WTC11 (cell line): Measurements from ENCODE around the gene NUP210L. TPM values are rescaled to one million over a fixed set of nuclear protein-coding genes. Genes with fewer than 3 reads are reported as not detected.
A peak's percentile ranks its signal among the peaks of the same experiment; 100 is the strongest.

Source experiments
- ATAC-seq: fragments of 200-7000 bp; cut with Tn5 transposase; 2 replicates; pipeline ENCODE4 v1.10.0; 2021; ENCODE audit warnings: mild to moderate bottlenecking, moderate library complexity
- Bru-seq: library from RNA; stranded (reverse); fragments of 400-500 nt; gene quantifications from one replicate; lab custom pipeline; 2021; lab: Mats Ljungman, UMichigan
- CTCF ChIA-PET: fragments of 300-600 bp; sonication (Branson Sonifier 250); formaldehyde crosslinking; loops from one replicate; lab custom pipeline; 2021; ENCODE audit warnings: antibody characterized with exemption; lab: Charles Lee
- POLR2A ChIA-PET: fragments of 350-600 bp; sonication (Branson Sonifier 250); formaldehyde crosslinking; loops from one replicate; lab custom pipeline; 2021; ENCODE audit warnings: antibody characterized with exemption; lab: Charles Lee
- DNase-seq: peaks from one replicate; pipeline ENCODE4 v3.0.0; 2021; ENCODE audit warnings: low spot score
- H3K27ac Mint-ChIP-seq: 2 replicates; pipeline ENCODE4 v1.8.0; 2021; ENCODE audit warnings: mixed read lengths
- H3K27me3 Mint-ChIP-seq: 2 replicates; pipeline ENCODE4 v1.8.0; 2021; ENCODE audit warnings: low read depth, mild to moderate bottlenecking, moderate library complexity, mixed read lengths
- H3K36me3 Mint-ChIP-seq: 2 replicates; pipeline ENCODE4 v1.8.0; 2021; ENCODE audit warnings: mixed read lengths
- H3K4me1 Mint-ChIP-seq: 2 replicates; pipeline ENCODE4 v1.8.0; 2022; ENCODE audit warnings: mixed read lengths
- H3K4me3 Mint-ChIP-seq: 2 replicates; pipeline ENCODE4 v1.8.0; 2021; ENCODE audit warnings: mild to moderate bottlenecking, moderate library complexity, mixed read lengths
- H3K9me3 Mint-ChIP-seq: 2 replicates; pipeline ENCODE4 v1.8.0; 2021; ENCODE audit warnings: mixed read lengths
- CTCF ChIP-seq: fragments of 200-600 bp; IDR thresholded peaks from 2 replicates; pipeline ENCODE4 v1.8.0; 2022; ENCODE audit warnings: antibody characterized with exemption
- FOXP1 ChIP-seq: sonication (generic); formaldehyde crosslinking; IDR thresholded peaks from 2 replicates; pipeline ENCODE4 v1.8.0; 2022; ENCODE audit warnings: missing genetic modification reagents, mild to moderate bottlenecking, moderate library complexity, borderline replicate concordance
- TEAD1 ChIP-seq: sonication (generic); formaldehyde crosslinking; IDR thresholded peaks from 2 replicates; pipeline ENCODE4 v1.8.0; 2022; ENCODE audit warnings: mild to moderate bottlenecking, missing genetic modification reagents
- USF1 ChIP-seq: sonication (generic); formaldehyde crosslinking; IDR thresholded peaks from 2 replicates; pipeline ENCODE4 v1.8.0; 2022; ENCODE audit warnings: mild to moderate bottlenecking, missing genetic modification reagents
- ZNF396 ChIP-seq: fragments of 250-450 bp; sonication (Bioruptor Pico); IDR thresholded peaks from 2 replicates; pipeline ENCODE4 v1.8.0; 2021; ENCODE audit warnings: mild to moderate bottlenecking, moderate library complexity, borderline replicate concordance
- long read RNA-seq, 3 experiments: library from RNA in 1 of 3; library from capped mRNA in 1 of 3; library from polyadenylated mRNA in 1 of 3; unstranded in 2 of 3; stranded (forward) in 1 of 3; transcript quantifications; one replicate each; pipeline ENCODE4 v2.0.0, GENCODE V29; 2021
- total RNA-seq: library from RNA; stranded (reverse); gene quantifications from 3 replicates; pipeline ENCODE4 v1.2.3, GENCODE V29; 2021
- TF ChIP-seq, protein P1 (sequence below): sonication (generic); formaldehyde crosslinking; IDR thresholded peaks from 2 replicates; pipeline ENCODE4 v1.8.0; 2022; ENCODE audit warnings: mild to moderate bottlenecking, missing genetic modification reagents
- TF ChIP-seq, protein P2 (sequence below): sonication (generic); formaldehyde crosslinking; IDR thresholded peaks from 2 replicates; pipeline ENCODE4 v1.8.0; 2022; ENCODE audit warnings: mild to moderate bottlenecking, missing genetic modification reagents

NUP210L gene
- 0.02 to 0.09 TPM in 2 of 3 replicates, not detected in the other for total RNA-seq
- percentile 15 among the genes with signal in this experiment for Bru-seq, nascent RNA
- long read RNA-seq, experiment 1 = 0 reads
- long read RNA-seq, experiment 2 = 0 reads
- long read RNA-seq, experiment 3 = 0 reads

GRCh38 chr1:154154534-154155191 is at the start of gene NUP210L:
TSS of gene NUP210L (minus strand) at chr1:154155073.
- DNase-seq (peak; percentile 76), ATAC-seq (peak; percentile 95)
- Mint-ChIP-seq H3K27ac (peak within 1 kb of the TSS; percentile 91), H3K4me1 (peaks cover 19% of the 10 kb centered on the region), H3K36me3 (peaks cover 30% of the 10 kb centered on the region)
- TF ChIP-seq, protein P1, sequence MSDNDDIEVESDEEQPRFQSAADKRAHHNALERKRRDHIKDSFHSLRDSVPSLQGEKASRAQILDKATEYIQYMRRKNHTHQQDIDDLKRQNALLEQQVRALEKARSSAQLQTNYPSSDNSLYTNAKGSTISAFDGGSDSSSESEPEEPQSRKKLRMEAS (CRISPR knock-in tag) = peak; percentile 80
- TF ChIP-seq FOXP1 (CRISPR knock-in tag) (peak; percentile 54; the same call in 1 of the 2 replicates), USF1 (CRISPR knock-in tag) (0 out of 2 replicates have a peak, but pooled peaks have one; percentile 14), ZNF396 (CRISPR knock-in tag) (no peak)
- TF ChIP-seq, protein P2, sequence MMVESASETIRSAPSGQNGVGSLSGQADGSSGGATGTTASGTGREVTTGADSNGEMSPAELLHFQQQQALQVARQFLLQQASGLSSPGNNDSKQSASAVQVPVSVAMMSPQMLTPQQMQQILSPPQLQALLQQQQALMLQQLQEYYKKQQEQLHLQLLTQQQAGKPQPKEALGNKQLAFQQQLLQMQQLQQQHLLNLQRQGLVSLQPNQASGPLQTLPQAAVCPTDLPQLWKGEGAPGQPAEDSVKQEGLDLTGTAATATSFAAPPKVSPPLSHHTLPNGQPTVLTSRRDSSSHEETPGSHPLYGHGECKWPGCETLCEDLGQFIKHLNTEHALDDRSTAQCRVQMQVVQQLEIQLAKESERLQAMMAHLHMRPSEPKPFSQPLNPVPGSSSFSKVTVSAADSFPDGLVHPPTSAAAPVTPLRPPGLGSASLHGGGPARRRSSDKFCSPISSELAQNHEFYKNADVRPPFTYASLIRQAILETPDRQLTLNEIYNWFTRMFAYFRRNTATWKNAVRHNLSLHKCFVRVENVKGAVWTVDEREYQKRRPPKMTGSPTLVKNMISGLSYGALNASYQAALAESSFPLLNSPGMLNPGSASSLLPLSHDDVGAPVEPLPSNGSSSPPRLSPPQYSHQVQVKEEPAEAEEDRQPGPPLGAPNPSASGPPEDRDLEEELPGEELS = peak; percentile 44; the same call in 1 of the 2 replicates
- TF ChIP-seq, all 79 proteins: peak for 4
- Mint-ChIP-seq H3K9me3 (no peaks in the 10 kb centered on the region), H3K4me3 (no peak within 1 kb of the TSS), H3K27me3 (no peaks in the 10 kb centered on the region)
- CTCF ChIA-PET = interaction anchor here (0.8 to 1.1 kb wide), 2 partner anchors 117 to 180 kb away, joined by 3 read pairs; no protein-coding TSS in a partner anchor
- POLR2A ChIA-PET = interaction anchor here (1.5 kb wide), 1 partner anchor 16 kb away, joined by 5 read pairs; no protein-coding TSS in a partner anchor

GRCh38 chr1:154199563-154199879 is 44.6 kb upstream of the NUP210L start:
- H3K27ac Mint-ChIP-seq = no peak overlapping the region
- no peaks in the 10 kb centered on the region for H3K9me3 Mint-ChIP-seq
- H3K27me3 Mint-ChIP-seq = no peaks in the 10 kb centered on the region
- H3K4me1 Mint-ChIP-seq = peaks cover 2% of the 10 kb centered on the region; the same call in 1 of the 2 replicates
- CTCF ChIA-PET = interaction anchor here (0.5 to 2.6 kb wide), 21 partner anchors 8 to 347 kb away, joined by 3 to 20 read pairs (median 3); partner anchors contain the start of genes ATP8B2, HAX1 and UBAP2L
- no peaks in the 10 kb centered on the region for H3K36me3 Mint-ChIP-seq
- H3K4me3 Mint-ChIP-seq = no peak overlapping the region
- ATAC-seq (peak; percentile 29; the same call in 1 of the 2 replicates), DNase-seq (no peak)
- POLR2A ChIA-PET = interaction anchor here (0.7 to 1.5 kb wide), 3 partner anchors 10 to 14 kb away, joined by 3 to 4 read pairs (median 4); no protein-coding TSS in a partner anchor
- TF ChIP-seq TEAD1 (CRISPR knock-in tag) = no peak

GRCh38 chr1:154198756-154199562 is 44.1 kb upstream of the NUP210L start:
- DNase-seq = peak; percentile 23
- POLR2A ChIA-PET = interaction anchor here (0.7 to 1.5 kb wide), 3 partner anchors 9 to 15 kb away, joined by 3 to 4 read pairs (median 4); no protein-coding TSS in a partner anchor

More at GRCh38 chr1:154198756-154199562, 44.1 kb upstream of the NUP210L start:
- no peaks in the 10 kb centered on the region for H3K36me3 Mint-ChIP-seq
- no peaks in the 10 kb centered on the region for H3K9me3 Mint-ChIP-seq
- no peak overlapping the region for H3K4me3 Mint-ChIP-seq
- no peak for TF ChIP-seq FOXP1 (CRISPR knock-in tag)
- 0 out of 2 replicates have a peak, but pooled peaks have one; percentile 26 for TF ChIP-seq CTCF
- H3K4me1 Mint-ChIP-seq = peaks cover 2% of the 10 kb centered on the region; the same call in 1 of the 2 replicates
- H3K27ac Mint-ChIP-seq = no peak overlapping the region
- CTCF ChIA-PET = interaction anchor here (0.5 to 2.6 kb wide), 21 partner anchors 8 to 348 kb away, joined by 3 to 20 read pairs (median 3); partner anchors contain the start of genes ATP8B2, HAX1 and UBAP2L
- peaks cover 3% of the 10 kb centered on the region; the same call in 1 of the 2 replicates for H3K27me3 Mint-ChIP-seq
- ATAC-seq = peak; percentile 88
